Esophagus squamous epithelium (tissue), 4 donors: ENCODE measurements around the gene DNAH10.

Source experiments
- POLR2A ChIP-seq, 4 donors: fragments of 450-650 bp; IDR thresholded peaks; one replicate each; pipeline ENCODE4 v1.6.1; 2017; ENCODE audit warnings: antibody characterized with exemption in 4 of 4, mild to moderate bottlenecking in 4 of 4, moderate library complexity in 3 of 4
- TF ChIP-seq, protein P1 (sequence below), 6 experiments: fragments of 450-650 bp in 4 of 6; fragments of 200-600 bp in 2 of 6; sonication (generic) in 2 of 6; IDR thresholded peaks; one replicate each; pipeline ENCODE4 v1.5.1; 2016 to 2019; ENCODE audit warnings: antibody characterized with exemption in 6 of 6, mild to moderate bottlenecking in 4 of 6, moderate library complexity in 4 of 6

GRCh38 chr12:123723765-123724164 is 38.3 kb upstream of the DNAH10 start:
- no peak for TF ChIP-seq POLR2A (IDR thresholded peaks at IDR 0.05)
- TF ChIP-seq, protein P1, sequence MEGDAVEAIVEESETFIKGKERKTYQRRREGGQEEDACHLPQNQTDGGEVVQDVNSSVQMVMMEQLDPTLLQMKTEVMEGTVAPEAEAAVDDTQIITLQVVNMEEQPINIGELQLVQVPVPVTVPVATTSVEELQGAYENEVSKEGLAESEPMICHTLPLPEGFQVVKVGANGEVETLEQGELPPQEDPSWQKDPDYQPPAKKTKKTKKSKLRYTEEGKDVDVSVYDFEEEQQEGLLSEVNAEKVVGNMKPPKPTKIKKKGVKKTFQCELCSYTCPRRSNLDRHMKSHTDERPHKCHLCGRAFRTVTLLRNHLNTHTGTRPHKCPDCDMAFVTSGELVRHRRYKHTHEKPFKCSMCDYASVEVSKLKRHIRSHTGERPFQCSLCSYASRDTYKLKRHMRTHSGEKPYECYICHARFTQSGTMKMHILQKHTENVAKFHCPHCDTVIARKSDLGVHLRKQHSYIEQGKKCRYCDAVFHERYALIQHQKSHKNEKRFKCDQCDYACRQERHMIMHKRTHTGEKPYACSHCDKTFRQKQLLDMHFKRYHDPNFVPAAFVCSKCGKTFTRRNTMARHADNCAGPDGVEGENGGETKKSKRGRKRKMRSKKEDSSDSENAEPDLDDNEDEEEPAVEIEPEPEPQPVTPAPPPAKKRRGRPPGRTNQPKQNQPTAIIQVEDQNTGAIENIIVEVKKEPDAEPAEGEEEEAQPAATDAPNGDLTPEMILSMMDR (IDR thresholded peaks at IDR 0.05), result no peak
